ENCODE measurements around the gene TNNT3. TPM values are rescaled to one million over a fixed set of nuclear protein-coding genes. Genes with fewer than 3 reads are reported as not detected.

Gene TNNT3
- total RNA-seq, 1 experiment from 2014 or later: not detected

DNA sequence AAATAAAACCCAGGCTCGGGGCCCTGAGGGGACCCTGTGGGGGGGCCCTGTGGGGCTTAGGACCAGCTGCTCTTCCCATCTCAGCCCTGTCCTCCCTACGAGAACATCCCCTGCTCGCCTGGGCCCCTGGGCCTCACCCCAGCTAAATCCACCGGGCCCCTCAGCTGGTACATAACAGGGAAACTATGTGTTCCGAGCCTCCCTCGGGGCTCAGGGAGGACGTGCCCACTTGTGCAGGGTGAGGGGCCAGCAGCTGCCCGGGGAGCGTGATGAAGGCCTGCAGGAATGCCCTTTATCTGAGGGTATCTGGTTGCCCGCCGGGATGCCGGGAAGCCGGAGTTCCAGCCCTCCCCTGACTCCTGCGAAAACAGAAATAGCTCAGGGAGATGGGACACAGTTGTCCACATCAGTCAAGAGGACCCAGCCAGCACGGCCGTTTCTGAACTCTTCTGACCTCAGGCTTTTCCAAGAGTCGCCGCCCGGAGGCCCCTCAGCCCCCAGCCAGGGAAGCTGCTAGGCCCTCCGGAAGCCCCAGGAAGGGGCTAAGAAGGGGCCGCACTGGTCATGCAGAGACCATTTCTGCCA is 48.2 kb downstream of the TNNT3 start:
- no peak overlapping the region for H2BK5ac ChIP-seq (ENCODE audit: insufficient read length, low read length)
- H3K14ac ChIP-seq (ENCODE audit: insufficient read depth, low read length): no peak overlapping the region
- H3K9ac ChIP-seq (ENCODE audit: extremely low read depth, insufficient read length, low read length): no peak overlapping the region
- H3K56ac ChIP-seq (ENCODE audit: insufficient read length, low read depth, low read length): no peak overlapping the region
- no peaks in the 10 kb centered on the region for H3K27me3 ChIP-seq (ENCODE audit: insufficient read depth, low read length)
- H3K79me2 ChIP-seq (ENCODE audit: insufficient read depth, low read length): no peaks in the 10 kb centered on the region
- no peak overlapping the region for H2AK5ac ChIP-seq (ENCODE audit: insufficient read length, low read length)
- H2BK20ac ChIP-seq (ENCODE audit: low read depth, low read length, poor library complexity, severe bottlenecking): no peak overlapping the region
- Mint-ChIP-seq H3K9me3 (no peaks in the 10 kb centered on the region), H3K4me1 (no peaks in the 10 kb centered on the region), H3K27ac (no peak overlapping the region), H3K27me3 (ENCODE audit: low read depth) (no peaks in the 10 kb centered on the region), H3K4me3 (no peak overlapping the region), H3K36me3 (ENCODE audit: insufficient read depth in 1 of 3, low read depth in 3 of 3) (no peaks in the 10 kb centered on the region)
- H3K4me2 ChIP-seq (ENCODE audit: insufficient read depth, insufficient read length, low read length): no peak overlapping the region
- H2AFZ ChIP-seq (ENCODE audit: low read length): no peak overlapping the region
- no peak overlapping the region for H2BK12ac ChIP-seq (ENCODE audit: insufficient read length, low read depth, low read length)
- H3K9me3 ChIP-seq (ENCODE audit: control insufficient read depth, low read depth, low read length): no peaks in the 10 kb centered on the region
- H3K27ac ChIP-seq (ENCODE audit: insufficient read length, low read depth, low read length): no peak overlapping the region
- TF ChIP-seq CTCF (conservative IDR thresholded peaks at IDR 0.05): no peak
- H2BK120ac ChIP-seq (ENCODE audit: low read depth, low read length, poor library complexity, severe bottlenecking): no peak overlapping the region
- H3K79me1 ChIP-seq (ENCODE audit: insufficient read depth, low read depth, low read length, poor library complexity, severe bottlenecking): no peaks in the 10 kb centered on the region
- H3K4ac ChIP-seq (ENCODE audit: low read depth, low read length): no peak overlapping the region
- H4K5ac ChIP-seq (ENCODE audit: insufficient read length, low read depth, low read length): no peak overlapping the region
- no peaks in the 10 kb centered on the region for H3K23me2 ChIP-seq (ENCODE audit: insufficient read length, low read depth, low read length, poor library complexity, severe bottlenecking)
- H3K23ac ChIP-seq (ENCODE audit: insufficient read length, low read depth, low read length): no peak overlapping the region
- no CpG with 5 or more reads among the region's 21 CpGs for WGBS (ENCODE audit: extremely low coverage, insufficient read length, low lambda C conversion rate)
- no peak for DNase-seq
- H4K8ac ChIP-seq (replicated peaks; ENCODE audit: insufficient read length, low read depth, low read length): no peak overlapping the region
- no peaks in the 10 kb centered on the region for H4K20me1 ChIP-seq (ENCODE audit: control insufficient read depth, insufficient read depth, insufficient read length)
- H4K91ac ChIP-seq (ENCODE audit: insufficient read length, low read depth, low read length): no peak overlapping the region
- H3K4me1 ChIP-seq (ENCODE audit: insufficient read depth, low read length): no peaks in the 10 kb centered on the region
- no peak overlapping the region for H3K18ac ChIP-seq (ENCODE audit: insufficient read length, low read depth, low read length)
- H3T11ph ChIP-seq (ENCODE audit: low read length): no peak overlapping the region
- H2BK15ac ChIP-seq (ENCODE audit: low read depth, low read length): no peak overlapping the region
